Panc1 (cell line): ENCODE measurements around the gene CTNNBIP1. TPM values are rescaled to one million over a fixed set of nuclear protein-coding genes. Genes with fewer than 3 reads are reported as not detected.
A peak's percentile ranks its signal among the peaks of the same experiment; 100 is the strongest.

ENCODE experiments used
- ATAC-seq: fragments of 200-7000 bp; cut with Tn5 transposase; 2 replicates; pipeline ENCODE4 v1.9.1; 2020; ENCODE audit warnings: mild to moderate bottlenecking, moderate library complexity
- BruUV-seq: library from RNA; stranded (reverse); fragments of 400-500 nt; replicated peaks from 2 replicates; lab custom pipeline; 2021; lab: Mats Ljungman, UMichigan
- CTCF ChIA-PET: fragments of 300-600 bp; sonication (Branson Sonifier 250); formaldehyde crosslinking; loops from one replicate; lab custom pipeline; 2022; ENCODE audit warnings: antibody characterized with exemption; lab: Charles Lee
- POLR2A ChIA-PET: fragments of 300-600 bp; sonication (Branson Sonifier 250); formaldehyde crosslinking; loops from one replicate; lab custom pipeline; 2022; ENCODE audit warnings: antibody characterized with exemption; lab: Charles Lee
- DNase-seq: peaks from one replicate; pipeline ENCODE4 v3.0.0-alpha.2; 2010; ENCODE audit warnings: low read depth, low spot score
- H3K27ac ChIP-seq: 2 replicates; pipeline ENCODE4 v1.5.1; 2011; ENCODE audit warnings: mild to moderate bottlenecking, low read length, inconsistent platforms
- H3K27me3 ChIP-seq: fragments of 200-500 bp; sonication (Bioruptor generic); 2 replicates; pipeline ENCODE4 v1.6.0; 2014; ENCODE audit warnings: low read length, inconsistent platforms; ENCODE audit not compliant: control insufficient read depth, insufficient read depth
- H3K36me3 ChIP-seq: fragments of 200-500 bp; sonication (Bioruptor generic); 2 replicates; pipeline ENCODE4 v1.5.1; 2014; ENCODE audit warnings: inconsistent platforms, mild to moderate bottlenecking, low read length, moderate library complexity; ENCODE audit not compliant: control insufficient read depth, insufficient read depth
- H3K4me1 ChIP-seq: 2 replicates; pipeline ENCODE4 v1.5.1; 2011; ENCODE audit warnings: inconsistent platforms, mild to moderate bottlenecking, low read length, moderate library complexity; ENCODE audit not compliant: control insufficient read depth, insufficient read depth
- H3K4me3 ChIP-seq, 2 experiments: 2 replicates each; pipeline ENCODE4 v1.5.1; 2011 to 2012; ENCODE audit warnings: low read depth in 2 of 2, low read length in 2 of 2, mild to moderate bottlenecking in 2 of 2, inconsistent platforms in 1 of 2, moderate library complexity in 1 of 2
- H3K9me3 ChIP-seq: fragments of 200-500 bp; sonication (Bioruptor generic); 2 replicates; pipeline ENCODE4 v1.5.1; 2014; ENCODE audit warnings: low read depth, mild to moderate bottlenecking, inconsistent platforms, low read length, moderate library complexity; ENCODE audit not compliant: control insufficient read depth, insufficient read depth
- POLR2AphosphoS5 ChIP-seq: IDR thresholded peaks from 2 replicates; pipeline ENCODE4 v1.6.1; 2012; ENCODE audit warnings: mild to moderate bottlenecking, low read depth, low read length, moderate library complexity
- SIN3A ChIP-seq: IDR thresholded peaks from 2 replicates; pipeline ENCODE4 v1.6.1; 2012; ENCODE audit warnings: low read depth, mild to moderate bottlenecking, low read length, moderate library complexity, borderline replicate concordance; ENCODE audit not compliant: insufficient read depth
- TCF7L2 ChIP-seq: IDR thresholded peaks from 2 replicates; pipeline ENCODE4 v1.6.1; 2011; ENCODE audit warnings: mild to moderate bottlenecking, low read depth, low read length, inconsistent platforms
- in situ Hi-C: cut with HindIII; loops from 2 replicates; pipeline ENCODE4 v1.10.0; 2016; ENCODE audit warnings: low sequenced_read_pairs, low pct_unique_long_range_greater_than_20kb
- intact Hi-C: fragments of 100-400 bp; cut with micrococcal nuclease; formaldehyde crosslinking; loops from one replicate; pipeline ENCODE4 v1.10.0; 2022; ENCODE audit not compliant: unreplicated experiment
- total RNA-seq: library from RNA; stranded (reverse); gene quantifications from one replicate; pipeline ENCODE4 v1.2.1, GENCODE V29; 2021; ENCODE audit not compliant: unreplicated experiment
- TF ChIP-seq, protein P1 (sequence below), 2 experiments: IDR thresholded peaks; 2 replicates each; pipeline ENCODE4 v1.6.1; 2011 to 2012; ENCODE audit warnings: low read depth in 2 of 2, control low read depth in 1 of 2, low read length in 1 of 2, mild to moderate bottlenecking in 1 of 2, moderate library complexity in 1 of 2; ENCODE audit not compliant: insufficient read depth in 1 of 2
- TF ChIP-seq, protein P2 (sequence below): fragments of 450-650 bp; IDR thresholded peaks from 2 replicates; pipeline ENCODE4 v1.5.1; 2017; ENCODE audit warnings: mild to moderate bottlenecking

CTNNBIP1 gene
- total RNA-seq, 1 experiment from 2014 or later = 36.9 TPM

GRCh38 chr1:9809100-9809510 is 101.0 kb downstream of the CTNNBIP1 start:
- ChIA-PET CTCF (interaction anchor here (0.6 kb wide), 1 partner anchor 25 kb away, joined by 3 read pairs; no protein-coding TSS in a partner anchor), POLR2A (no interaction called here)
- in situ Hi-C loops = no loop called here
- Histone ChIP-seq H3K9me3 (no peaks in the 10 kb centered on the region), H3K27me3 (no peaks in the 10 kb centered on the region), H3K27ac (no peak overlapping the region), H3K36me3 (no peaks in the 10 kb centered on the region), H3K4me3 (no peak overlapping the region), H3K4me1 (peaks cover 8% of the 10 kb centered on the region; the same call in 1 of the 2 replicates)
- DNase-seq (no peak), ATAC-seq (0 out of 2 replicates have a peak, but pooled peaks have one; percentile 24)
- TF ChIP-seq POLR2AphosphoS5 (no peak), SIN3A (no peak), TCF7L2 (no peak)
- TF ChIP-seq, protein P1, sequence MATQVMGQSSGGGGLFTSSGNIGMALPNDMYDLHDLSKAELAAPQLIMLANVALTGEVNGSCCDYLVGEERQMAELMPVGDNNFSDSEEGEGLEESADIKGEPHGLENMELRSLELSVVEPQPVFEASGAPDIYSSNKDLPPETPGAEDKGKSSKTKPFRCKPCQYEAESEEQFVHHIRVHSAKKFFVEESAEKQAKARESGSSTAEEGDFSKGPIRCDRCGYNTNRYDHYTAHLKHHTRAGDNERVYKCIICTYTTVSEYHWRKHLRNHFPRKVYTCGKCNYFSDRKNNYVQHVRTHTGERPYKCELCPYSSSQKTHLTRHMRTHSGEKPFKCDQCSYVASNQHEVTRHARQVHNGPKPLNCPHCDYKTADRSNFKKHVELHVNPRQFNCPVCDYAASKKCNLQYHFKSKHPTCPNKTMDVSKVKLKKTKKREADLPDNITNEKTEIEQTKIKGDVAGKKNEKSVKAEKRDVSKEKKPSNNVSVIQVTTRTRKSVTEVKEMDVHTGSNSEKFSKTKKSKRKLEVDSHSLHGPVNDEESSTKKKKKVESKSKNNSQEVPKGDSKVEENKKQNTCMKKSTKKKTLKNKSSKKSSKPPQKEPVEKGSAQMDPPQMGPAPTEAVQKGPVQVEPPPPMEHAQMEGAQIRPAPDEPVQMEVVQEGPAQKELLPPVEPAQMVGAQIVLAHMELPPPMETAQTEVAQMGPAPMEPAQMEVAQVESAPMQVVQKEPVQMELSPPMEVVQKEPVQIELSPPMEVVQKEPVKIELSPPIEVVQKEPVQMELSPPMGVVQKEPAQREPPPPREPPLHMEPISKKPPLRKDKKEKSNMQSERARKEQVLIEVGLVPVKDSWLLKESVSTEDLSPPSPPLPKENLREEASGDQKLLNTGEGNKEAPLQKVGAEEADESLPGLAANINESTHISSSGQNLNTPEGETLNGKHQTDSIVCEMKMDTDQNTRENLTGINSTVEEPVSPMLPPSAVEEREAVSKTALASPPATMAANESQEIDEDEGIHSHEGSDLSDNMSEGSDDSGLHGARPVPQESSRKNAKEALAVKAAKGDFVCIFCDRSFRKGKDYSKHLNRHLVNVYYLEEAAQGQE (IDR thresholded peaks at IDR 0.05; ENCODE audit: insufficient read depth in 1 of 2, low read depth in 2 of 2, low read length in 1 of 2) = no peak
- TF ChIP-seq, protein P2, sequence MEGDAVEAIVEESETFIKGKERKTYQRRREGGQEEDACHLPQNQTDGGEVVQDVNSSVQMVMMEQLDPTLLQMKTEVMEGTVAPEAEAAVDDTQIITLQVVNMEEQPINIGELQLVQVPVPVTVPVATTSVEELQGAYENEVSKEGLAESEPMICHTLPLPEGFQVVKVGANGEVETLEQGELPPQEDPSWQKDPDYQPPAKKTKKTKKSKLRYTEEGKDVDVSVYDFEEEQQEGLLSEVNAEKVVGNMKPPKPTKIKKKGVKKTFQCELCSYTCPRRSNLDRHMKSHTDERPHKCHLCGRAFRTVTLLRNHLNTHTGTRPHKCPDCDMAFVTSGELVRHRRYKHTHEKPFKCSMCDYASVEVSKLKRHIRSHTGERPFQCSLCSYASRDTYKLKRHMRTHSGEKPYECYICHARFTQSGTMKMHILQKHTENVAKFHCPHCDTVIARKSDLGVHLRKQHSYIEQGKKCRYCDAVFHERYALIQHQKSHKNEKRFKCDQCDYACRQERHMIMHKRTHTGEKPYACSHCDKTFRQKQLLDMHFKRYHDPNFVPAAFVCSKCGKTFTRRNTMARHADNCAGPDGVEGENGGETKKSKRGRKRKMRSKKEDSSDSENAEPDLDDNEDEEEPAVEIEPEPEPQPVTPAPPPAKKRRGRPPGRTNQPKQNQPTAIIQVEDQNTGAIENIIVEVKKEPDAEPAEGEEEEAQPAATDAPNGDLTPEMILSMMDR = no peak
- BruUV-seq = no TSS peak
- intact Hi-C loops = no loop called here

GRCh38 chr1:9808459-9808858 is 101.6 kb downstream of the CTNNBIP1 start:
- H3K27ac ChIP-seq = no peak overlapping the region
- peaks cover 8% of the 10 kb centered on the region; the same call in 1 of the 2 replicates for H3K4me1 ChIP-seq
- no peak for TF ChIP-seq TCF7L2
- TF ChIP-seq SIN3A = no peak
- TF ChIP-seq, protein P1 (IDR thresholded peaks at IDR 0.05; ENCODE audit: insufficient read depth in 1 of 2, low read depth in 2 of 2, low read length in 1 of 2) = no peak
- TF ChIP-seq, protein P2 = no peak
- TF ChIP-seq POLR2AphosphoS5 = no peak
- H3K36me3 ChIP-seq = no peaks in the 10 kb centered on the region
- DNase-seq (no peak), ATAC-seq (0 out of 2 replicates have a peak, but pooled peaks have one; percentile 28)
- in situ Hi-C loops (no loop called here), intact Hi-C loops (no loop called here)
- H3K9me3 ChIP-seq = no peaks in the 10 kb centered on the region
- no peak overlapping the region for H3K4me3 ChIP-seq
- BruUV-seq = no TSS peak
- CTCF ChIA-PET = no interaction called here
- H3K27me3 ChIP-seq = no peaks in the 10 kb centered on the region
- POLR2A ChIA-PET = no interaction called here
